Measurements from ENCODE around the gene LRRC49.

- TF ChIP-seq CTCF (conservative IDR thresholded peaks at IDR 0.05): no peak
- TF ChIP-seq EZH2 (IDR thresholded peaks at IDR 0.05; ENCODE audit: low read depth): no peak
These were observed 39.2 kb downstream of the LRRC49 start for GRCh38 chr15:70931821-70932220.
